Renal cortex interstitium (tissue), 11 donors: ENCODE measurements around the gene NEK3. TPM values are rescaled to one million over a fixed set of nuclear protein-coding genes. Genes with fewer than 3 reads are reported as not detected.
A peak's percentile ranks its signal among the peaks of the same experiment; 100 is the strongest.
"Not testable (repeated sequence)": the region's sequence is repeated elsewhere in the genome, so short reads cannot be mapped to it uniquely, and the experiment has no call there.

Experiments used
- DNase-seq, 11 donors: peaks; one replicate each; pipeline ENCODE4 v3.0.0-alpha.2; 2013; ENCODE audit warnings: low read depth in 9 of 11, low spot score in 4 of 11; ENCODE audit errors: extremely low read depth in 1 of 11
- polyA plus RNA-seq, 3 donors: library from polyadenylated mRNA; unstranded; fragments of 120-200 nt; gene quantifications; one replicate each; pipeline ENCODE4 v1.2.1, GENCODE V29; 2013; ENCODE audit not compliant: insufficient read length in 3 of 3

The NEK3 gene
- polyA plus RNA-seq, 3 donors = 29.1 to 40.3 (median 37.3) TPM

GRCh38 chr13:52130641-52131040, 28.8 kb downstream of the NEK3 start:
- no peak for DNase-seq

DNA sequence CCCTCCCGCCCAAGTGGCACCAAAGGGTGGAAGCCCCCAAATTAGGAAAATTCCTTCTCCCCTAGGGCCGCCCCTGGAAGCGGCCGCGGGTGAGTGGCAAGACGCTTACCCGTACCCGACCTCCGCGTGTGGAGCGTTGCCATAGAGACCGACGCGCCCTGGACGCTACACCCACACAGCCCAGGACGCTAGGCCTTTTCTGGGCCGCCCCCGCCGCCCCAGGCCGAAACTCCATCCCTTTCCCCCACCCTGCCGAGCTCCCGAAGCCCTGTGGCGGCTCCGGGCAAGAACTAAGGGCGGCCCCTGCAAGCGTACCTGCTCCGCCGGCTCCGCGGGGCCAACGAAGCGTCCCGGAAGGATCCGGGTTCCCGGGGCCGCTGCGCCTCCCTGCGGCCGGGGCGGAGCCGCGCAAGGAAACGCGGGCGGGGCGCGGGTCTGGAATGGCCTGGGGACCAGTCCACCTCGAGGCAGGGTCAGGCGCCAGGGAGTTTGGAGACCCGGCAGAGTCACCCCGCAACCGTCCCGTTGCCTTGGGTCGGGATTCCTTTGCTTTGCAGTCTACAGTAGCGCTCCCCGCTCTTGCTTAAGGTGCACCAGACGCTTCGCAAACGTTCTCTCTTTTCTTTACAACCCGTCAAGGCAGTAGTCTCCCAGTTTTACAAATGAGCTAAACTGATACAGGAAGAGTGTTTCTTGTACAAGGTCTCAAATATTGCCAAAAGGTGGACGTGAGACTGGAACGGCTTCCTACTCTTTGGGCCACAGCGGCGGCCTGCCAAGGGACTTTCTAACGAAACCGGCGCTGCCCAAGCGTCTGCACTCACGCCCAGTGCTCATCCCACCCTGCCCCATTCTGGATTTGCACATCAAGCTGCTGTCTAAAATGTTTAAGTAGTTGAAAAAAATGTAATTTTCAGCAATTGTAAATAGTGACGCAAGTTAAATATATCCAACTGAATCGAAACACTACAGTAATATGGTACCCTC, 30.4 kb downstream of the NEK3 start, which contains the start of gene NEK5:
TSS of gene NEK5 (minus strand) at position 360 of the 987 bp plus-strand sequence. CDS start 1,591 bp downstream, outside the sequence.
- DNase-seq = peak in 9 of 11 donors; percentile 23 to 65 (median 55)

DNA sequence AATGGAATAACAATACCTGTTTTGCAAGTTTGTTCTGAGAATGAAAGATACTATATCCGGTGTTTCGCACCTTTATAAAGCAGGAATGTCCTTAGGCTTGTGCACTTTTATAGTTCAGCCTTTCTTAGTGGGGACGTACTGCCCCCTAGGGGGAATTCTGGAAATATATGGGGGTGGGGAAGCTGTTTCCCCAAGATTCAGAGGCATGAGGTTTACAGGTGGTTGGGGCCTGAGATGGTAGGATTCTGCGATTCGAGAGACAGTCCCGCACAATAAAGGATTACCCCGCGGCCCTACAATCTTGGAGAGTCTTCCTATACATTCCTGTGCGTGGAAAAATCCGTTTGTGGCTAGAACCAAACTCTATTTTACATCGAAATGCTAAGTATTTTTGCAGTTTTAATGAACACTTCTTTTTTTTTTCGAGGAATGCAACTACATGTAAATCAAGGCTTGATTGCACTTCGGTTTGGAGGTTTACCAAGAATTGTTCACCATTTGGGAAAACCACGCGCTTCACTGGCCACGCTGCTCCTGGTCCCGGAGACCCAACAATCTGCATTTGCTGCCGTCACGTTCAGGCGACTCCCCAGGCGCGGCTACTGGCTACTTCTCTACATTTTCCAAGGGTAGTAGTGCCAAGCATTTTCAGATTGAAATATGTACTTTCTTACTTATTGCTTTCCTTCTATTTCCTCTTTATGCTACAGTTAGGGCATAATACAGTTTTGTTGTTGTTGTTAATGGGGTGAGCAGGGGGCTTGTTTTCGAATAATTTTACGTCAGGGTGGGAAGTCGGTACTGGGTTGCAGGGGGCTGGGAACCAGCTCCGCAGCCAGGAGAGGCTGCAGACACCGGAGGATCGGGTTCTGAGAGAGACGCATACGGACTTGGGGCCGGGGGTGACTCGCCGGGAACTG, 31.4 kb downstream of the NEK3 start:
- DNase-seq = peak; percentile 59 to 81 (median 71)

- DNase-seq = no peak
Measured at GRCh38 chr13:52127378-52127777, 32.0 kb downstream of the NEK3 start.

- no peak for DNase-seq
Measured at GRCh38 chr13:52125547-52125946, 33.9 kb downstream of the NEK3 start.

DNA sequence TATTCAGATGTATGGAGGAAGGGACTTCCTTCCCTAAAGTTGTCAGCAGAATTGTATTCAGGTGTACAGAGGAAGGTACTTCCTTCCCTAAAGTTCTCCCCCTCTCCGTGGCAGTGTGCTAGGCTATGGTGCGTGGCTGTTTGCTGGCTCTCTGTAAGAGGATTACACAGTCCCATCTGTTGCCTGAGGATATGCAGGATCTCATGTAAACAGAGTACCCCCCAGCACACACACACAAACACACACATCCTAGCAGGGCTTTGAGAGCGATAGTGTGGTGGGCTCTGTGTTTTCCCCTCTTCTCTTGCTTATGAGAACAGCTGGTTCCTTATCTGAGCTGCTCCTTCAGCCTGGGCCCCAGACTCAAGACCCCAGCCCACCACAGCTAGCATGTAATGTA, 40.8 kb downstream of the NEK3 start:
- DNase-seq = no peak

GRCh38 chr13:52118095-52118494, 41.3 kb downstream of the NEK3 start:
- no peak for DNase-seq

- no peak for DNase-seq
Measured at GRCh38 chr13:52112591-52112990, 46.8 kb downstream of the NEK3 start.

- peak in 9 of 11 donors; percentile 17 to 75 (median 45) for DNase-seq
Measured at GRCh38 chr13:52109116-52109670, 50.2 kb downstream of the NEK3 start.

DNA sequence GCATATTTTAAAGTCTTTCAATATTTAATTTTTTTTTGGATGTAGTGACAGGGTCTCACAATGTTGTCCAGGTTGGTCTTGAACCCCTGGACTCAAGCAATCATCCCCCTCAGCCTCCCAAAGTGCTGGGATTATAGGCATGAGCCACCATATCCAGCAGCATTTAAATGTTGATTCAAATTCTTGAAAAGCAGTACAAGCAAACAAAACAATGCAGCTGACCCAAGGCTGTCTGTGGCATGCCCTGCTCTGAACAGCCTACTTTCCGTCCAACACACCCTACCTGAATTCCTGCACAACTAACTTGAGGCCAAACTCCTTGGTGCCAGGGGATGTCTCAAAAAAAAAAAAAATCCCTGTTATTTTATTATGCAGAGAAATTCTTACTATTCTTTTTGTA, 53.6 kb downstream of the NEK3 start:
- no peak for DNase-seq

GRCh38 chr13:52104624-52105023, 54.8 kb downstream of the NEK3 start:
- DNase-seq = no peak

DNA sequence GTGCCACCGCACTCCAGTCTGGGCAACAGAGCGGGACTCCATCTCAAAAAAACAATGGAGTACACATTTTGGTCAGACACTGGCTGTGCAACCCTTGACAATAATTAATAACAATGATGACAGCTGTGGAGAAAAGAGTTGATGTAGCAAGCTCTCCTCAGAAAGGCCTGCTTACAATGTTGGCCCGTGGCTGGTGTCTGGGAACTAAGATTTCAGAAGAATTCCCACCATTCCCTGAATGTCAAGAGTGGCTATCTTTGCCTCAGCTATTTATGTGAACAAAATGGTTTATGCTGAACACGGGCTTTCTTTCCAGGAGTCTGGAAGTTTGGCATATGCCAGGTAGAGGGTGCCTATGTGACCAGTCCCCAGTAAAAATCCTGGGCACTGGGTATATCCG, 56.0 kb downstream of the NEK3 start:
- DNase-seq = no peak

GRCh38 chr13:52102423-52102822, 57.0 kb downstream of the NEK3 start:
- DNase-seq = not testable (repeated sequence)

GRCh38 chr13:52097197-52097596, 62.2 kb downstream of the NEK3 start:
- DNase-seq = no peak

DNA sequence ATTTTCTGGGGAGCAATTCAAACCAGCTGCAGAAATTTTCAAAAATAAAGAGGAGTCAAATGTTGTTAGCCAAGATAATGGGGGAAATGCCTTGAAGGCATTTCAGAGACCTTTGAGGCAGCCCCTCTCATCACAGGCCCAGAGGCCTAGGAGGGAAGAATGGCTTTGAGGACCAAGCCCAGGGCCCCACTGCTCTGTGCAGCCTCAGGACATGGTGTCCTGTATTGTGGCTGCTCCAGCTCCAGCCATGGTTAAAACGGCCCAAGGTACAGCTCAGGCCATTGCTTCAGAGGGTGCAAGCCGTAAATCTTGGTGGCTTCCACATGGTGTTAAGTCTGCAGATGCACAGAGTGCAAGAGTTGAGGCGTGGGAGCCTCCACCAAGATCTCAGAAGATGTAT, 62.6 kb downstream of the NEK3 start:
- no peak for DNase-seq

- no peak for DNase-seq
Measured at GRCh38 chr13:52096062-52096461, 63.3 kb downstream of the NEK3 start.

DNA sequence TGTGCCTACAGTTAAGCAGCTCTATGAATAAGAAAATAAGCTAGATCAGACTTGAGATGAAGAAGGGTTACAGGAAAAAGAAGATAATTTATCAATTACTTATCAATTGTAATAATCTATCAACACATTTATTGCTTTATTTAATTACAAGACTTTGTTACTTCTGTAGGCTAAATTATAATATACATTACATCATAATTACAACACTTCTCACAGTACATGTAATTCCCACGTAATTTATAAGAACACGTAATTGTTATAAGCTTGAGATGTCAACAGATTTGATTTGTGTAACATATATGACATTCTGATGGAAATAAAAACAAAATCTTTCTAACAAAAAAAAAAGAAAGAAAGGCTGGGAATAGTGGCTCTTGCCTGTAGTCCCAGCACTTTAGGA, 67.3 kb downstream of the NEK3 start:
- no peak for DNase-seq

- no peak for DNase-seq
Measured at GRCh38 chr13:52091473-52091872, 67.9 kb downstream of the NEK3 start.

- no peak for DNase-seq
Measured at GRCh38 chr13:52085421-52085820, 74.0 kb downstream of the NEK3 start.
